Upper lobe of right lung (tissue), 1 donor: ENCODE data around the gene SMARCE1. TPM values are rescaled to one million over a fixed set of nuclear protein-coding genes. Genes with fewer than 3 reads are reported as not detected.

Experiments
- ATAC-seq: fragments of 200-7000 bp; cut with Tn5 transposase; one replicate; pipeline ENCODE4 v1.9.1; 2020; ENCODE audit warnings: mild to moderate bottlenecking, moderate library complexity
- DNase-seq: peaks from one replicate; pipeline ENCODE4 v3.0.0-alpha.2; 2020
- H3K27ac ChIP-seq: fragments of 200-600 bp; one replicate; pipeline ENCODE4 v1.8.0; 2022
- H3K27me3 ChIP-seq: fragments of 200-600 bp; one replicate; pipeline ENCODE4 v1.8.0; 2022; ENCODE audit warnings: mild to moderate bottlenecking
- H3K36me3 ChIP-seq: fragments of 200-600 bp; one replicate; pipeline ENCODE4 v1.8.0; 2022
- H3K4me1 ChIP-seq: fragments of 200-600 bp; one replicate; pipeline ENCODE4 v1.8.0; 2022
- H3K4me3 ChIP-seq: fragments of 200-600 bp; one replicate; pipeline ENCODE4 v1.8.0; 2022; ENCODE audit warnings: mild to moderate bottlenecking
- H3K9me3 ChIP-seq: fragments of 200-600 bp; one replicate; pipeline ENCODE4 v1.8.0; 2022
- intact Hi-C: fragments of 100-400 bp; cut with DNase I; formaldehyde crosslinking; loops from one replicate; pipeline ENCODE4 v1.11.0; 2022
- total RNA-seq: library from RNA; stranded (reverse); fragmentation: NEBNext Ultra II Directional; extraction: Animal tissue kit (Norgen Biotek cat#: 25700); gene quantifications from one replicate; pipeline ENCODE4 v1.2.1, GENCODE V29; 2021
- TF ChIP-seq, protein P1 (sequence below): fragments of 200-600 bp; IDR thresholded peaks from one replicate; pipeline ENCODE4 v1.8.0; 2022; ENCODE audit warnings: antibody characterized with exemption
- donor health status: DM: no; HTN: yes; CAD: no; lungs with severe emphysema.

SMARCE1 gene
- total RNA-seq, 1 donor from 2014 or later = 80.2 TPM

GRCh38 chr17:40645943-40646342 is 1.7 kb downstream of the SMARCE1 start:
- no peaks in the 10 kb centered on the region for H3K9me3 ChIP-seq
- TF ChIP-seq, protein P1, sequence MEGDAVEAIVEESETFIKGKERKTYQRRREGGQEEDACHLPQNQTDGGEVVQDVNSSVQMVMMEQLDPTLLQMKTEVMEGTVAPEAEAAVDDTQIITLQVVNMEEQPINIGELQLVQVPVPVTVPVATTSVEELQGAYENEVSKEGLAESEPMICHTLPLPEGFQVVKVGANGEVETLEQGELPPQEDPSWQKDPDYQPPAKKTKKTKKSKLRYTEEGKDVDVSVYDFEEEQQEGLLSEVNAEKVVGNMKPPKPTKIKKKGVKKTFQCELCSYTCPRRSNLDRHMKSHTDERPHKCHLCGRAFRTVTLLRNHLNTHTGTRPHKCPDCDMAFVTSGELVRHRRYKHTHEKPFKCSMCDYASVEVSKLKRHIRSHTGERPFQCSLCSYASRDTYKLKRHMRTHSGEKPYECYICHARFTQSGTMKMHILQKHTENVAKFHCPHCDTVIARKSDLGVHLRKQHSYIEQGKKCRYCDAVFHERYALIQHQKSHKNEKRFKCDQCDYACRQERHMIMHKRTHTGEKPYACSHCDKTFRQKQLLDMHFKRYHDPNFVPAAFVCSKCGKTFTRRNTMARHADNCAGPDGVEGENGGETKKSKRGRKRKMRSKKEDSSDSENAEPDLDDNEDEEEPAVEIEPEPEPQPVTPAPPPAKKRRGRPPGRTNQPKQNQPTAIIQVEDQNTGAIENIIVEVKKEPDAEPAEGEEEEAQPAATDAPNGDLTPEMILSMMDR = no peak
- peaks cover 28% of the 10 kb centered on the region for H3K4me1 ChIP-seq
- no peak overlapping the region for H3K27ac ChIP-seq
- H3K27me3 ChIP-seq = no peaks in the 10 kb centered on the region
- no peak for DNase-seq
- H3K36me3 ChIP-seq = peaks cover 30% of the 10 kb centered on the region
- ATAC-seq = no peak
- H3K4me3 ChIP-seq = no peak overlapping the region
- intact Hi-C loops = no loop called here

DNA sequence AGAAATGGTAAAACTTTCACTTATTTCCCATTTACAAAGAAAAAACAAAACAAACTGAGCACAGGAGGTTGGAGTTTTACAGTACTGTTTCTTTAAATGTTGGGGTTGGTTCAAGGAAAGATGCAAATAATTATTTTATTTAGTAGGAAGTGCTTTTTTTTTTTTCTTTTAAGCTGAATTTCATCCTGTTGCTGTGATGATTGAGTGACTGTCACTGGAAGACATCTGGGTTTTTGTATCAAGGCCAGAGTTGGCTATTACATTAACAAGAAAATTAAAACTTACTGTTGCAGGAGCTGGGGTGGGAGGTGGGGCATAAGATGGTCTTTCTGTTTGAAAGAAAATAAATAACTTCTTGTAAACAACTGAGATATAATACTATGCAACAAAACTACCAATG is 2.3 kb downstream of the SMARCE1 start:
- H3K27me3 ChIP-seq = no peaks in the 10 kb centered on the region
- ATAC-seq (no peak), DNase-seq (no peak)
- intact Hi-C loops = no loop called here
- H3K4me1 ChIP-seq = peaks cover 30% of the 10 kb centered on the region
- H3K36me3 ChIP-seq = peaks cover 37% of the 10 kb centered on the region
- H3K27ac ChIP-seq = no peak overlapping the region
- no peaks in the 10 kb centered on the region for H3K9me3 ChIP-seq
- TF ChIP-seq, protein P1 = no peak
- no peak overlapping the region for H3K4me3 ChIP-seq

DNA sequence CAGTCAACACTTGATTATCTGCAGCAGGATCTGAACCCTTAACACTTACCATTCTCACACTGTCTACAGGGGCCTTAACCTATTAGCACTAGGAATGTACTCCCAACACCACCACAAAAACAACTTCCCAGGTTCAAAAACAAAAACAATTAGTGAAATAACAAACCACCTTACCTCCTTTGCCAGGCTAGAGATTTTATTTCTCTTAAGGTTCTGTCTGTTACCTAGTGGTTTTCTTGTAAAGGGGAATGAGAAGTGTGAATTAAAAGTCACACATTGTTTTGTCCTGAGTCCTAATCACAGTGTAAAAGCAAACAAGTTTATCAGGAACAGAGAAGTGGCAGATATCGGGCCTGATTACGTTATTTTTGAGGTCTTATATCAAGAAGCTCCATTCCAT is 9.7 kb downstream of the SMARCE1 start:
- ATAC-seq (no peak), DNase-seq (no peak)
- H3K27ac ChIP-seq = no peak overlapping the region
- peaks cover 4% of the 10 kb centered on the region for H3K4me1 ChIP-seq
- no peaks in the 10 kb centered on the region for H3K27me3 ChIP-seq
- H3K9me3 ChIP-seq = no peaks in the 10 kb centered on the region
- peaks cover 100% of the 10 kb centered on the region for H3K36me3 ChIP-seq
- intact Hi-C loops = no loop called here
- H3K4me3 ChIP-seq = no peak overlapping the region
- TF ChIP-seq, protein P1 = no peak

DNA sequence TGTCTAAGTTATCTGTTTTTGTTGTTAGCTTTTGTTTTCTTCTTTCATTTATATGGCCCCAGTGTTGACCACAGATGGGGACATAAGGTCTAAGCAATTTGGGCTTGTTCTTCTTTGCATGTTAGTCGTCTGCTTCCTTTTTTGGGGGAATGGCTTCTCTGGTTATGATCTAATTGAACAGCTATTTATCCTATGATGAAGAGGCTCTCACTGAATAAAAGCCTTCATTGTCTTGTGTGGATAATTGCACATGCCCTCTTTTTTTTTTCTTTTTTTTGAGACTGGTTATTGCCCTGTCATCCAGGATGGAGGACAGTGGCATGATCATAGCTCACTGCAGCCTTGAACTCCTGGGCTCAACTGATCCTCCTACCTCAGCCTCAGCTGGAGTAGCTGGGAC is 13.7 kb downstream of the SMARCE1 start:
- H3K36me3 ChIP-seq = peaks cover 100% of the 10 kb centered on the region
- H3K27me3 ChIP-seq = no peaks in the 10 kb centered on the region
- intact Hi-C loops = loop anchor here (5.0 kb wide), 1 partner anchor 148 kb away; the partner anchor contains the start of gene KRT27
- no peaks in the 10 kb centered on the region for H3K4me1 ChIP-seq
- no peak overlapping the region for H3K4me3 ChIP-seq
- no peak for ATAC-seq
- TF ChIP-seq, protein P1 = no peak
- no peaks in the 10 kb centered on the region for H3K9me3 ChIP-seq
- no peak overlapping the region for H3K27ac ChIP-seq
- no peak for DNase-seq

DNA sequence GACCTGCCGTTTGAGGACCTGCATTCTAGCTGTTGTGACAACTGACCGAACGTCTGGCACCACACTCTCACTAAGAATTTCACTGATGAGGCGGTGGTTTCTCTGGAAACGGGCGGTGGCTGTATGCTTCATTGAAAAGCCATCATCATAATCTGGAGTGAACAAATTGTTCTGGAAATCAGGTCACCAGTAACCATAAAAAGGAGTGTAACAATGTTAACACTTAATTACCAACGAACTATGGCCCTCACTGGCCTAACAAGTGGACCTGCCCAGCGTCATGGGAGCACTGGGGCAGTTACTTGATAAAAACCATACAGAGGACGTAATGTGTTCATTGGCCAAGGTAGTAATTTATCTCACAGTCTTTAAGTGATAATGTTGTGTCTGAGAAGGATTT is 15.4 kb downstream of the SMARCE1 start:
- TF ChIP-seq, protein P1 = no peak
- no peaks in the 10 kb centered on the region for H3K9me3 ChIP-seq
- H3K27me3 ChIP-seq = no peaks in the 10 kb centered on the region
- no peaks in the 10 kb centered on the region for H3K4me1 ChIP-seq
- intact Hi-C loops = loop anchor here (5.0 kb wide), 1 partner anchor 150 kb away; the partner anchor contains the start of gene KRT27
- DNase-seq (no peak), ATAC-seq (no peak)
- no peak overlapping the region for H3K4me3 ChIP-seq
- peaks cover 100% of the 10 kb centered on the region for H3K36me3 ChIP-seq
- no peak overlapping the region for H3K27ac ChIP-seq

- no peaks in the 10 kb centered on the region for H3K4me1 ChIP-seq
- ATAC-seq (no peak), DNase-seq (no peak)
- no peaks in the 10 kb centered on the region for H3K27me3 ChIP-seq
- TF ChIP-seq, protein P1 = no peak
- no peak overlapping the region for H3K4me3 ChIP-seq
- H3K9me3 ChIP-seq = no peaks in the 10 kb centered on the region
- H3K27ac ChIP-seq = no peak overlapping the region
- intact Hi-C loops = loop anchor here (5.0 kb wide), 1 partner anchor 152 kb away; the partner anchor contains the start of gene KRT27
- peaks cover 76% of the 10 kb centered on the region for H3K36me3 ChIP-seq
Observed at GRCh38 chr17:40629842-40630241, 17.8 kb downstream of the SMARCE1 start.
